ENCODE measurements around the gene RAPGEF1.

DNA sequence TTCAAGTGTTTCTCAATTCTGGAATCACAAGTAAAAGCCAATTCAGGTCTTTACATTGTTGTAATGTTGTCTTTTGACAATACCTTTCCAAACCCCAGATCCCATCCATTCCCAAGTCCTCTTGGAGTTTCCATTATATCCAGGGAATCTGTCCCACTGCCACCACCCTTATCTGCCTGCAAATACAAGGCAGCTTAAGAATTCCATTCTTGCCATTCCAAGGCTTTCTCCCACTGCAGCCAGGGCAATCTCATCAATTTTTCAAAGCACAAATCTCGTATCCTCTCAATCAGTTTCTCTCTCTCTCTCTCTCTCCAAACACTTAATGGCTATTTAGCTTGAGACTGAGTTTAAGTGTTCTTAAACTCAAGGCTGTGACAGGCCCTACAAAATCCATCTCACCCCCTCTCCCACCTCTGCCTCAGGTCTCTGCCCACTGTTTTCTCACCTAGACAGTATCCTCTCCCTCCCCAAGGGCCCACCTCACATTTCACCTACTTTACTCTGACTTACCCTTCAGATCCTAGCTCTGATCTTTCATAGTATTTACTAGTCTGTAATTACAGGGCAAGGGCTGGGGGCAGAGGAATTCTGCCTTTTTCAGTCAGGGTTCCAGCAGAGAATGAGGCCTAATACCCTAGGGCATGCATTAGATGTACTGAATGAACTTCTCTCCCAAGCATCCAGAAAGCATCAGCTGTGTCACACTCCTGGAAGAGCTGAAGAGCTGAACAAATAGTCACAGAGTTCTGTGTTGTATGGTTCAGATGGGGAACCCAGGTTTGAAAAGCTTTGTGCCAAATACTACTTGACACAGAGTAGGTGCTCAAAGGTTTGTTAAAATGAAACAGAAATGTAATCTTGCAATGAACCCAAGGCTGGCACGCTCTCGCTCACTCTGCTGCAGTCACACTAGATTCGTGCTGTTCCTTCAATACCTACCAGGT is 46.0 kb downstream of the RAPGEF1 start:
- TF ChIP-seq POLR2A (IDR thresholded peaks at IDR 0.05; ENCODE audit: low read depth, low read length) (no peak), EZH2 (IDR thresholded peaks at IDR 0.05; ENCODE audit: borderline replicate concordance, low read depth, low read length, severe bottlenecking) (no peak), POLR2AphosphoS5 (IDR thresholded peaks at IDR 0.05; ENCODE audit: insufficient read depth, low read depth, low read length) (no peak), MYC (IDR thresholded peaks at IDR 0.05; ENCODE audit: low read depth, low read length) (no peak), FOS (IDR thresholded peaks at IDR 0.05; ENCODE audit: borderline replicate concordance, insufficient read depth, low read length) (no peak), GATA2 (IDR thresholded peaks at IDR 0.05; ENCODE audit: insufficient read depth, insufficient read length, low read depth, low read length) (no peak), JUN (IDR thresholded peaks at IDR 0.05; ENCODE audit: borderline replicate concordance, insufficient read depth, insufficient read length, low read depth) (no peak)
- TF ChIP-seq, protein P1, sequence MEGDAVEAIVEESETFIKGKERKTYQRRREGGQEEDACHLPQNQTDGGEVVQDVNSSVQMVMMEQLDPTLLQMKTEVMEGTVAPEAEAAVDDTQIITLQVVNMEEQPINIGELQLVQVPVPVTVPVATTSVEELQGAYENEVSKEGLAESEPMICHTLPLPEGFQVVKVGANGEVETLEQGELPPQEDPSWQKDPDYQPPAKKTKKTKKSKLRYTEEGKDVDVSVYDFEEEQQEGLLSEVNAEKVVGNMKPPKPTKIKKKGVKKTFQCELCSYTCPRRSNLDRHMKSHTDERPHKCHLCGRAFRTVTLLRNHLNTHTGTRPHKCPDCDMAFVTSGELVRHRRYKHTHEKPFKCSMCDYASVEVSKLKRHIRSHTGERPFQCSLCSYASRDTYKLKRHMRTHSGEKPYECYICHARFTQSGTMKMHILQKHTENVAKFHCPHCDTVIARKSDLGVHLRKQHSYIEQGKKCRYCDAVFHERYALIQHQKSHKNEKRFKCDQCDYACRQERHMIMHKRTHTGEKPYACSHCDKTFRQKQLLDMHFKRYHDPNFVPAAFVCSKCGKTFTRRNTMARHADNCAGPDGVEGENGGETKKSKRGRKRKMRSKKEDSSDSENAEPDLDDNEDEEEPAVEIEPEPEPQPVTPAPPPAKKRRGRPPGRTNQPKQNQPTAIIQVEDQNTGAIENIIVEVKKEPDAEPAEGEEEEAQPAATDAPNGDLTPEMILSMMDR (IDR thresholded peaks at IDR 0.05; ENCODE audit: extremely low read depth in 1 of 2, insufficient read depth in 1 of 2, low read depth in 1 of 2, low read length in 2 of 2), result no peak
- TF ChIP-seq, protein P2, sequence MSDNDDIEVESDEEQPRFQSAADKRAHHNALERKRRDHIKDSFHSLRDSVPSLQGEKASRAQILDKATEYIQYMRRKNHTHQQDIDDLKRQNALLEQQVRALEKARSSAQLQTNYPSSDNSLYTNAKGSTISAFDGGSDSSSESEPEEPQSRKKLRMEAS (IDR thresholded peaks at IDR 0.05; ENCODE audit: insufficient read depth, insufficient read length), result no peak
